Common myeloid progenitor, CD34-positive (primary cell): ENCODE measurements around the gene CSH1.
A peak's percentile ranks its signal among the peaks of the same experiment; 100 is the strongest.
"Not testable (repeated sequence)": the region's sequence is repeated elsewhere in the genome, so short reads cannot be mapped to it uniquely, and the experiment has no call there.

Source experiments
- CTCF ChIA-PET: fragments of 350-600 bp; sonication (Branson Sonifier 250); formaldehyde crosslinking; loops from one replicate; lab custom pipeline; 2021; ENCODE audit warnings: antibody characterized with exemption; lab: Charles Lee
- POLR2A ChIA-PET: fragments of 350-600 bp; sonication (Branson Sonifier 250); formaldehyde crosslinking; loops from one replicate; lab custom pipeline; 2021; ENCODE audit warnings: antibody characterized with exemption; lab: Charles Lee
- DNase-seq, 3 donors: peaks; one replicate each; pipeline versions ENCODE4 v3.0.0 to v3.0.0-alpha.2; 2013
- H3K27ac ChIP-seq, 2 experiments: 1 replicate in 1 of 2; 2 replicates in 1 of 2; pipeline ENCODE4 v1.7.0; 2013; ENCODE audit warnings: inconsistent platforms in 2 of 2, low read length in 2 of 2, mild to moderate bottlenecking in 2 of 2, low read depth in 1 of 2, moderate library complexity in 1 of 2; ENCODE audit not compliant: severe bottlenecking in 2 of 2, insufficient read depth in 1 of 2, poor library complexity in 1 of 2
- H3K27me3 ChIP-seq, 5 experiments: replicated peaks in 2 of 5; 1 replicate in 3 of 5; 2 replicates in 2 of 5; pipeline versions ENCODE4 v1.6.1 to v1.7.0; 2013; ENCODE audit warnings: low read length in 4 of 5, mild to moderate bottlenecking in 2 of 5, moderate library complexity in 2 of 5, inconsistent platforms in 1 of 5; ENCODE audit not compliant: insufficient read depth in 5 of 5, control insufficient read depth in 4 of 5
- H3K36me3 ChIP-seq, 4 experiments: 1 replicate in 2 of 4; 2 replicates in 2 of 4; pipeline versions ENCODE4 v1.6.1 to v1.7.0; 2013; ENCODE audit warnings: low read length in 3 of 4, control low read depth in 1 of 4, mild to moderate bottlenecking in 1 of 4; ENCODE audit not compliant: control insufficient read depth in 4 of 4, insufficient read depth in 4 of 4
- H3K4me1 ChIP-seq, 4 experiments: 1 replicate in 3 of 4; 2 replicates in 1 of 4; pipeline versions ENCODE4 v1.6.1 to v1.7.1; 2013; ENCODE audit warnings: low read length in 3 of 4, mild to moderate bottlenecking in 3 of 4, control low read depth in 1 of 4, inconsistent platforms in 1 of 4, moderate library complexity in 1 of 4; ENCODE audit not compliant: control insufficient read depth in 4 of 4, insufficient read depth in 4 of 4; ENCODE audit errors: control extremely low read depth in 1 of 4
- H3K4me3 ChIP-seq, 7 experiments: 1 replicate in 4 of 7; 2 replicates in 3 of 7; pipeline versions ENCODE4 v1.5.1 to v1.7.0; 2013; ENCODE audit warnings: mild to moderate bottlenecking in 7 of 7, low read length in 6 of 7, moderate library complexity in 6 of 7, inconsistent platforms in 2 of 7, low read depth in 2 of 7, control low read depth in 1 of 7; ENCODE audit not compliant: insufficient read depth in 4 of 7, control insufficient read depth in 1 of 7; ENCODE audit errors: extremely low read depth in 1 of 7
- H3K9me3 ChIP-seq, 5 experiments: 1 replicate in 4 of 5; 2 replicates in 1 of 5; pipeline versions ENCODE4 v1.6.1 to v1.7.1; 2013; ENCODE audit warnings: low read length in 4 of 5, mild to moderate bottlenecking in 2 of 5, inconsistent platforms in 1 of 5, low read depth in 1 of 5, moderate library complexity in 1 of 5; ENCODE audit not compliant: control insufficient read depth in 4 of 5, insufficient read depth in 2 of 5; ENCODE audit errors: control extremely low read depth in 1 of 5
- WGBS: methylation state at CpG from one replicate; pipeline ENCODE4 v1.1.5; 2013; ENCODE audit not compliant: insufficient coverage; 5-methylcytosine and 5-hydroxymethylcytosine counted together

Gene CSH1

DNA sequence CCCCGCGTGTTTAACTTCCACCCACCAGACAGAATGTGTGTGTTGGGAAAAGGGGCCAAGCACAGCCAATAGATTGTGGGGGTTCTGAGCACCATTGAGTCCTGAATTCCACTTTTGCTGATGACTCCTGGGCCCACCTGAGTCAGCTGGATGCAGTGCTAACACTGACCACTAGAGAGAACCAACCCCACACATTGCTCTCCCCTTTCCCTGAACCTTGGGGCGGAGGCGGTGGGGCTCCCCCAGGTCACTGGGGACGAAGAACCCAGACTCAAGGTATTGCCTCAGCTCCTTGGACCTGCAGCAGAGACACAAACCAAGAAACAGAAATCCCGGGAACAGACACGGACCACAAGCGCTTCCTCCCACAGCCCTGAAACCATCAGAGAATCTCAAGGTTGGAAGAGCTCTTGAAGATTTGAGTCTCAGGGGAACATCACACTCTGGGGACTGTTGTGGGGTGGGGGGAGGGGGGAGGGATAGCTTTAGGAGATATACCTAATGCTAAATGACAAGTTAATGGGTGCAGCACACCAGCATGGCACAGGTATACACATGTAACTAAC lies 22.2 kb downstream of the CSH1 start:
- POLR2A ChIA-PET = not testable (repeated sequence)
- CTCF ChIA-PET = interaction anchor here (0.8 to 1.6 kb wide), 3 partner anchors 9 to 19 kb away, joined by 3 to 7 read pairs (median 3); no protein-coding TSS in a partner anchor

DNA sequence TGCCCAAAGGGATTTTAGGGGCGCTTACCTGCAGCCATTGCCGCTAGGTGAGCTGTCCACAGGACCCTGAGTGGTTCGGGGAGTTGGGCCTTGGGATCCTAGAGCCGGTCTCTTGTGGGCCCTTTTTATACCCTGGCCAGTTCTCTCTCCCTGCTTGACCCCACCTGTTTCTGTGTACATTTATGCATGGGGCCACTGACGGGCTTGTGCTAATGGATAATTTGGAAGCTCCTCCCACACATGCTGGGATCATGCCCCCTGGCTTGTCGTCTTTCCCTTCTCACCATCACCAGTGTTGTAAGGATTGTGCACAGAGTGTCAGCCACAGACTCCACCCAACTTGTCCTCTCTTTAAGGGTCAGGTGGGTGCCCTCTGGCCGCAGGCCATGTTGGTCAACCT lies 22.8 kb downstream of the CSH1 start, which contains the start of gene CSH2:
Gene CSH2 (minus strand): TSS at position 101 of the 400 bp plus-strand sequence. CDS start 63 bp downstream, at position 38.
- POLR2A ChIA-PET, H3K4me1 ChIP-seq, H3K4me3 ChIP-seq, H3K9me3 ChIP-seq, H3K36me3 ChIP-seq, H3K27ac ChIP-seq, DNase-seq, H3K27me3 ChIP-seq: not testable (repeated sequence)
- CTCF ChIA-PET = interaction anchor here (1.4 to 1.6 kb wide), 2 partner anchors 10 to 14 kb away, joined by 3 to 7 read pairs; no protein-coding TSS in a partner anchor
- WGBS = no CpG with 5 or more reads among the region's 7 CpGs

More for the DNA sequence above, 22.2 kb downstream of the CSH1 start:
- H3K27me3 ChIP-seq, H3K4me1 ChIP-seq, H3K4me3 ChIP-seq, DNase-seq, H3K9me3 ChIP-seq, H3K27ac ChIP-seq, H3K36me3 ChIP-seq: not testable (repeated sequence)
- 83% methylated on average over 1 of the region's 8 CpGs for WGBS

DNA sequence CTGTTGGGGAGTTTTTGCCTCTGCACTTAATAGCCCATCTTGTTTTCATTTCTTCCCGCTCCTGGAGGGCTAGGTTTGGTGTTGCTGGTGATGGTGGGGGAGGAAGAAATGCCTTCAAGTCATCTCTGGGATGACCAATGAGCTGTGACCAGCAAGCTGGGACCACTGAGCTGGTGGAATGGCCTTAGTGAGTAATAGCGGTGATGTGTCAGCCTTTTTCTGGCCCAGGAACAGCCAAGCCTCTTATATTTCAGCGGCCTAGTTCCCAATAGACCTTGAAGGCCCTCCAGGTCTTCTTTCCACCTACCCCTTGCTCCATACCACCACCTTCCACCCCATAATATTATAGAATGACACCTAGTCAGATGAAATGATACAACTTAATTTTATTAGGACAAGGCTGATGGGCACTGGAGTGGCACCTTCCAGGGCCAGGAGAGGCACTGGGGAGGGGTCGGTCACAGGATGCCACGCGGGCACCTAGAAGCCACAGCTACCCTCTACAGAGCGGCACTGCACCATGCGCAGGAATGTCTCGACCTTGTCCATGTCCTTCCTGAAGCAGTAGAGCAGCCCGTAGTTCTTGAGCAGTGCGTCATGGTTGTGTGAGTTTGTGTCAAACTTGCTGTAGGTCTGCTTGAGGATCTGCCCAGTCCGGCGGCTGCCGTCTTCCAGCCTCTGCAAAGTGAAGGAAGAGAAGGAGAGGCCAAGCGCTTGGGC lies 24.6 kb downstream of the CSH1 start:
- H3K27me3 ChIP-seq, H3K27ac ChIP-seq, POLR2A ChIA-PET, H3K4me1 ChIP-seq, DNase-seq, CTCF ChIA-PET, H3K9me3 ChIP-seq, H3K36me3 ChIP-seq, H3K4me3 ChIP-seq: not testable (repeated sequence)
- WGBS = 100% methylated on average over 4 of the region's 15 CpGs

DNA sequence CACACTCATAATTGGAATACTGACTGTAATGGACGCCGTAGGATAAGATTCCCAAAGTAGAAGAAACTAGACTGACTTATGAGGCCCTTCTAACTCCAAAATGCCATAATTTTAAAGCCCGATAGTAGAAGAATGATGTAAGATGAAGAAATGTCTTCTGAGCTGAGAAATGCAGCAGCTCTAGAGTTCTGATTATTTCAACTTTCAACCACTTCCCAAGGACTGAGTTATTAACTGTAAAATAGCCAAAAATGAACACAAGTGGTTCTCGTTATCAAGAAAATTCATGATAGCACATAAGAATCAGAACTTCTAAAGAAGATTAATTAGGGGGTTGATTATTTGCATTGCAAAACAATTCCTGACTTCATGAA lies 26.1 kb downstream of the CSH1 start:
- H3K4me3 ChIP-seq, H3K36me3 ChIP-seq, DNase-seq, H3K27ac ChIP-seq, H3K9me3 ChIP-seq, H3K4me1 ChIP-seq, H3K27me3 ChIP-seq: not testable (repeated sequence)
- WGBS = 100% methylated on average over 1 of the region's 4 CpGs
- CTCF ChIA-PET = interaction anchor here (1.2 to 1.6 kb wide), 3 partner anchors 11 to 22 kb away, joined by 4 read pairs; partner anchors contain the start of gene GH2
- POLR2A ChIA-PET = interaction anchor here (0.6 kb wide), 1 partner anchor 619 kb away, joined by 3 read pairs; no protein-coding TSS in a partner anchor

- not testable (repeated sequence) for H3K4me3 ChIP-seq, H3K27ac ChIP-seq, H3K27me3 ChIP-seq, H3K9me3 ChIP-seq, H3K36me3 ChIP-seq, H3K4me1 ChIP-seq
- CTCF ChIA-PET = interaction anchor here (0.7 to 1.6 kb wide), 6 partner anchors 10 to 76 kb away, joined by 3 to 4 read pairs (median 4); partner anchors contain the start of gene GH2
- POLR2A ChIA-PET = interaction anchor here (0.6 kb wide), 1 partner anchor 620 kb away, joined by 3 read pairs; no protein-coding TSS in a partner anchor
- peak in 2 of 3 donors; percentile 19 for DNase-seq
- WGBS = 100% methylated on average over 4 of the region's 9 CpGs
These were observed 26.7 kb downstream of the CSH1 start for GRCh38 chr17:63869491-63870291.

- H3K4me1 ChIP-seq, H3K4me3 ChIP-seq, H3K9me3 ChIP-seq, H3K36me3 ChIP-seq, H3K27me3 ChIP-seq, H3K27ac ChIP-seq, POLR2A ChIA-PET: not testable (repeated sequence)
- peak in 1 of 3 donors; percentile 18 for DNase-seq
- CTCF ChIA-PET = interaction anchor here (0.9 to 4.3 kb wide), 6 partner anchors 10 to 62 kb away, joined by 3 to 19 read pairs (median 4); no protein-coding TSS in a partner anchor
- whole genome bisulfite sequencing = 80% methylated on average over 1 of the region's 7 CpGs
These were observed 29.7 kb downstream of the CSH1 start for GRCh38 chr17:63866625-63867024.
